ENCODE measurements around the gene SEC31B.

The SEC31B gene

GRCh38 chr10:100531761-100532160 lies 12.1 kb upstream of the SEC31B start:
- Histone ChIP-seq H3K4me1 (ENCODE audit: control insufficient read depth, insufficient read depth, low read length) (peaks cover 6% of the 10 kb centered on the region), H3K27ac (ENCODE audit: extremely low read depth, low read depth, low read length) (no peak overlapping the region), H3K9me3 (ENCODE audit: control insufficient read depth, insufficient read depth, low read depth, low read length) (no peaks in the 10 kb centered on the region), H3K4me3 (ENCODE audit: low read depth, low read length) (no peak overlapping the region), H3K36me3 (ENCODE audit: control insufficient read depth in 2 of 2, insufficient read depth in 1 of 2, low read length in 2 of 2) (peaks cover 10 to 17% of the 10 kb centered on the region in 2 experiments; a peak in 2 of 3 replicates)
- TF ChIP-seq ZNF335 (tag by site-specific recombination; conservative IDR thresholded peaks at IDR 0.05) (peak; percentile 25; the same call in 1 of the 2 replicates), ZNF704 (tag by site-specific recombination; IDR thresholded peaks at IDR 0.05) (no peak)
- CTCF ChIA-PET: interaction anchor here (1.4 kb wide), 1 partner anchor 13 kb away, joined by 6 read pairs; no protein-coding TSS in a partner anchor
- POLR2A ChIA-PET: no interaction called here

- H3K9me3 ChIP-seq (ENCODE audit: control insufficient read depth, insufficient read depth, low read depth, low read length): no peaks in the 10 kb centered on the region
- peaks cover 31 to 38% of the 10 kb centered on the region in 2 experiments for H3K36me3 ChIP-seq (ENCODE audit: control insufficient read depth in 2 of 2, insufficient read depth in 1 of 2, low read length in 2 of 2)
- H3K4me3 ChIP-seq (ENCODE audit: low read depth, low read length): peak within 1 kb of the TSS; percentile 71
- ChIA-PET CTCF (interaction anchor here (1.0 to 5.4 kb wide), 3 partner anchors 11 to 48 kb away, joined by 4 to 45 read pairs (median 7); partner anchors contain the start of gene SEC31B), POLR2A (interaction anchor here (1.1 kb wide), 1 partner anchor 47 kb away, joined by 3 read pairs; no protein-coding TSS in a partner anchor)
- no peaks in the 10 kb centered on the region for H3K4me1 ChIP-seq (ENCODE audit: control insufficient read depth, insufficient read depth, low read length)
- peak within 1 kb of the TSS; percentile 67; the same call in 1 of the 2 replicates for H3K27ac ChIP-seq (ENCODE audit: extremely low read depth, low read depth, low read length)
- TF ChIP-seq SCRT2 (tag by site-specific recombination; IDR thresholded peaks at IDR 0.05) (peak; percentile 96), ZNF585B (tag by site-specific recombination; IDR thresholded peaks at IDR 0.05) (peak; percentile 15; the same call in 1 of the 2 replicates), ZNF266 (tag by site-specific recombination; IDR thresholded peaks at IDR 0.05; ENCODE audit: low read depth) (no peak), ZBTB26 (tag by site-specific recombination; optimal IDR thresholded peaks at IDR 0.05) (peak; percentile 18), ZBTB10 (tag by site-specific recombination; IDR thresholded peaks at IDR 0.05) (0 out of 2 replicates have a peak, but pooled peaks have one; percentile 28), ZNF350 (tag by site-specific recombination; IDR thresholded peaks at IDR 0.05) (no peak), SCRT1 (tag by site-specific recombination; IDR thresholded peaks at IDR 0.05; ENCODE audit: borderline replicate concordance) (peak; percentile 93), SP2 (tag by site-specific recombination; IDR thresholded peaks at IDR 0.05) (0 out of 2 replicates have a peak, but pooled peaks have one; percentile 37), IKZF3 (tag by site-specific recombination; IDR thresholded peaks at IDR 0.05) (peak; percentile 95), ZSCAN5A (tag by site-specific recombination; IDR thresholded peaks at IDR 0.05) (no peak), ZNF169 (tag by site-specific recombination; IDR thresholded peaks at IDR 0.05) (no peak), ZXDB (tag by site-specific recombination; IDR thresholded peaks at IDR 0.05) (peak; percentile 79), ZNF341 (tag by site-specific recombination; IDR thresholded peaks at IDR 0.05; ENCODE audit: low read depth) (peak; percentile 61), SP3 (tag by site-specific recombination; IDR thresholded peaks at IDR 0.05) (0 out of 2 replicates have a peak, but pooled peaks have one; percentile 41), KLF9 (tag by site-specific recombination; IDR thresholded peaks at IDR 0.05; ENCODE audit: low read depth) (0 out of 2 replicates have a peak, but pooled peaks have one; percentile 12), ZBTB17 (tag by site-specific recombination; IDR thresholded peaks at IDR 0.05) (peak; percentile 81), ZNF660 (tag by site-specific recombination; IDR thresholded peaks at IDR 0.05) (0 out of 2 replicates have a peak, but pooled peaks have one; percentile 1), ZNF366 (tag by site-specific recombination; conservative IDR thresholded peaks at IDR 0.05) (peak; percentile 77), ZNF623 (tag by site-specific recombination; IDR thresholded peaks at IDR 0.05) (no peak), ZNF76 (tag by site-specific recombination; IDR thresholded peaks at IDR 0.05; ENCODE audit: borderline replicate concordance, low read depth) (peak; percentile 88), ZNF513 (tag by site-specific recombination; IDR thresholded peaks at IDR 0.05) (peak; percentile 86), SP7 (tag by site-specific recombination; IDR thresholded peaks at IDR 0.05) (peak; percentile 52)
These were observed 10.0 kb upstream of the SEC31B start, which contains the start of gene NDUFB8 for GRCh38 chr10:100529475-100530298. Gene NDUFB8, minus strand, starts transcription at chr10:100529871. Its CDS starts 20 bp downstream, at chr10:100529851.

Measured in HEK293 (cell line).